ENCODE results near the gene CHD2. TPM values are rescaled to one million over a fixed set of nuclear protein-coding genes. Genes with fewer than 3 reads are reported as not detected.

CHD2 gene
- total RNA-seq, 1 experiment from 2014 or later = 37.3 TPM

GRCh38 chr15:92934716-92935115 lies 34.6 kb downstream of the CHD2 start:
- no peak overlapping the region for H3K27ac ChIP-seq (ENCODE audit: low read length)
- H4K20me1 ChIP-seq (ENCODE audit: insufficient read depth, low read depth, low read length) = no peaks in the 10 kb centered on the region
- peaks cover 19% of the 10 kb centered on the region; the same call in 1 of the 2 replicates for H3K79me2 ChIP-seq (ENCODE audit: low read length)
- no peak overlapping the region for H3K4me3 ChIP-seq (ENCODE audit: low read length)
- H2AFZ ChIP-seq (ENCODE audit: low read length) = no peak overlapping the region
- H3K4me1 ChIP-seq (ENCODE audit: low read length) = no peaks in the 10 kb centered on the region
- H3K9ac ChIP-seq (ENCODE audit: low read length) = no peak overlapping the region
- H3K36me3 ChIP-seq (ENCODE audit: insufficient read depth, low read length) = peaks cover 54% of the 10 kb centered on the region
- no peak overlapping the region for H3K4me2 ChIP-seq (ENCODE audit: low read depth, low read length, poor library complexity, severe bottlenecking)
- no peak for DNase-seq
- H3K9me3 ChIP-seq (ENCODE audit: low read length) = no peaks in the 10 kb centered on the region
- H3K9me2 ChIP-seq (replicated peaks; ENCODE audit: insufficient read depth, low read length) = no peaks in the 10 kb centered on the region
- H3K27me3 ChIP-seq (ENCODE audit: low read length) = no peaks in the 10 kb centered on the region

DNA sequence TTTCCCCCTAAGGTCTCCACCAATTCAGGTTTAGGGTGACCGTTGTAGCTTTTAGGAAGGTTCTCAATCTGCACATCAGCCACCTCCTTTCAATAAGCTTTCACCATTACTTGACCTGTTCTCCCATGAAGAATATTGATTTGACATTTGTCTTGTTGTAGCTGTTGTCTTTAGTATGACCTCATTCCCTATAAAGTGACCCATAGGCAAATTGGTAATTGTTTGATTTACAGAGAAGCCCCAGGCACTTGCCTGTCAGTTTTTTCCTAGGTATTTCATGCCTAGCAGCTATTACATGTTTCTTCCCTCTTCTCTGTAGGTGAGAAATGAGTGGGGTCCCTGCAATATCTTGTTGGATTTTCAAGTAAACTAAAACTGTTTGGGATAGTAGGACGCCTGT lies 36.0 kb downstream of the CHD2 start:
- Histone ChIP-seq H3K27ac (ENCODE audit: low read length) (no peak overlapping the region), H3K27me3 (ENCODE audit: low read length) (no peaks in the 10 kb centered on the region), H3K79me2 (ENCODE audit: low read length) (peaks cover 19% of the 10 kb centered on the region; the same call in 1 of the 2 replicates), H2AFZ (ENCODE audit: low read length) (no peak overlapping the region), H4K20me1 (ENCODE audit: insufficient read depth, low read depth, low read length) (no peaks in the 10 kb centered on the region), H3K36me3 (ENCODE audit: insufficient read depth, low read length) (peaks cover 52% of the 10 kb centered on the region), H3K9ac (ENCODE audit: low read length) (no peak overlapping the region), H3K4me1 (ENCODE audit: low read length) (no peaks in the 10 kb centered on the region), H3K4me3 (ENCODE audit: low read length) (no peak overlapping the region), H3K4me2 (ENCODE audit: low read depth, low read length, poor library complexity, severe bottlenecking) (no peak overlapping the region), H3K9me3 (ENCODE audit: low read length) (no peaks in the 10 kb centered on the region), H3K9me2 (replicated peaks; ENCODE audit: insufficient read depth, low read length) (no peaks in the 10 kb centered on the region)
- DNase-seq = no peak

DNA sequence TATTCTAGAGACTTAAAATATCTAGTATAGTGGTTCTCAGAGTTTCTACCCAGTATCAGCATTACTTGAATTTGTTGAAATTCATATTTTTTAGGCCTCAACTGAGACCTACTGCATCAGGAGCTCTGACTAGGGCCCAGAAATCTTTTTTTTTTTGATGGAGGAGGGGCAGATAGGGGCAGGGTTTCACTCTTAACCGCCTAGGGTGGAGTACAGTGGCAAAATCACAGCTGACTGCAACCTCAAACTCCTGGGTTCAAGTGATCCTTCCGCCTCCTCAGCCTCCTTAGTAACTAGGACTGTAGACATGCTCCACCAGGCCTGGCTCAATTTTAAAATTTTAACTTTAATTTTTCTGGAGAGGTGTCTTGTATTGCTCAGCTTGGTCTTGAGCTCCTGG lies 36.6 kb downstream of the CHD2 start:
- Histone ChIP-seq H3K27me3 (ENCODE audit: low read length) (no peaks in the 10 kb centered on the region), H3K36me3 (ENCODE audit: insufficient read depth, low read length) (peaks cover 54% of the 10 kb centered on the region), H3K4me3 (ENCODE audit: low read length) (no peak overlapping the region), H3K4me2 (ENCODE audit: low read depth, low read length, poor library complexity, severe bottlenecking) (no peak overlapping the region), H3K27ac (ENCODE audit: low read length) (no peak overlapping the region), H3K9ac (ENCODE audit: low read length) (no peak overlapping the region), H3K9me3 (ENCODE audit: low read length) (no peaks in the 10 kb centered on the region), H2AFZ (ENCODE audit: low read length) (no peak overlapping the region), H3K9me2 (replicated peaks; ENCODE audit: insufficient read depth, low read length) (no peaks in the 10 kb centered on the region), H3K79me2 (ENCODE audit: low read length) (peaks cover 19% of the 10 kb centered on the region; the same call in 1 of the 2 replicates), H4K20me1 (ENCODE audit: insufficient read depth, low read depth, low read length) (no peaks in the 10 kb centered on the region), H3K4me1 (ENCODE audit: low read length) (no peaks in the 10 kb centered on the region)
- no peak for DNase-seq

GRCh38 chr15:92937901-92938300 lies 37.8 kb downstream of the CHD2 start:
- Histone ChIP-seq H2AFZ (ENCODE audit: low read length) (no peak overlapping the region), H3K36me3 (ENCODE audit: insufficient read depth, low read length) (peaks cover 66% of the 10 kb centered on the region), H3K9ac (ENCODE audit: low read length) (no peak overlapping the region), H4K20me1 (ENCODE audit: insufficient read depth, low read depth, low read length) (no peaks in the 10 kb centered on the region), H3K27me3 (ENCODE audit: low read length) (no peaks in the 10 kb centered on the region), H3K9me2 (replicated peaks; ENCODE audit: insufficient read depth, low read length) (no peaks in the 10 kb centered on the region), H3K4me2 (ENCODE audit: low read depth, low read length, poor library complexity, severe bottlenecking) (no peak overlapping the region), H3K9me3 (ENCODE audit: low read length) (no peaks in the 10 kb centered on the region), H3K4me1 (ENCODE audit: low read length) (no peaks in the 10 kb centered on the region), H3K4me3 (ENCODE audit: low read length) (no peak overlapping the region), H3K79me2 (ENCODE audit: low read length) (peaks cover 19% of the 10 kb centered on the region; the same call in 1 of the 2 replicates), H3K27ac (ENCODE audit: low read length) (no peak overlapping the region)
- DNase-seq = no peak

DNA sequence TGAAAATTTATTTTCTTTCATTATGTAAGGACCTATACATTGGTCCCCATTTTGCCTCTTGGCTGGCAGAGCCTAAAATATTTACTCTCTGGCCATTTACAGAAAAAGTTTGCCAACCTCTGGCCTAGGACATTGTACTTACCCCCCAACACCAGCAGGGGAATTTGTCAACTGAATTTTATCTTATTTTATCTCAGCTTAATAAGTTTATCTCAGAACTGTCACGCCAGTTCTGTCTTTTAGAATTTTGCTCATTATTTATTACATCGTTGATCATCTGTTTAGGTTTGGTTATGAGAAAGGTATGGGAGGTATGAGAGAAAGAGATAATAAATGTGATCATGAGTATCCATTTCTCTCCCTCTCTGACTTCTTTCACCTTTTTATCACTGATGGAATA lies 38.3 kb downstream of the CHD2 start:
- no peaks in the 10 kb centered on the region for H4K20me1 ChIP-seq (ENCODE audit: insufficient read depth, low read depth, low read length)
- no peak for DNase-seq
- no peaks in the 10 kb centered on the region for H3K9me2 ChIP-seq (replicated peaks; ENCODE audit: insufficient read depth, low read length)
- H2AFZ ChIP-seq (ENCODE audit: low read length) = no peak overlapping the region
- no peaks in the 10 kb centered on the region for H3K4me1 ChIP-seq (ENCODE audit: low read length)
- H3K4me2 ChIP-seq (ENCODE audit: low read depth, low read length, poor library complexity, severe bottlenecking) = no peak overlapping the region
- no peak overlapping the region for H3K9ac ChIP-seq (ENCODE audit: low read length)
- H3K27me3 ChIP-seq (ENCODE audit: low read length) = no peaks in the 10 kb centered on the region
- H3K4me3 ChIP-seq (ENCODE audit: low read length) = no peak overlapping the region
- H3K79me2 ChIP-seq (ENCODE audit: low read length) = peaks cover 16% of the 10 kb centered on the region; the same call in 1 of the 2 replicates
- H3K9me3 ChIP-seq (ENCODE audit: low read length) = no peaks in the 10 kb centered on the region
- H3K36me3 ChIP-seq (ENCODE audit: insufficient read depth, low read length) = peaks cover 71% of the 10 kb centered on the region
- no peak overlapping the region for H3K27ac ChIP-seq (ENCODE audit: low read length)

GRCh38 chr15:92941668-92942067 lies 41.5 kb downstream of the CHD2 start:
- Histone ChIP-seq H3K27ac (ENCODE audit: low read length) (no peak overlapping the region), H3K27me3 (ENCODE audit: low read length) (no peaks in the 10 kb centered on the region), H3K9me3 (ENCODE audit: low read length) (no peaks in the 10 kb centered on the region), H3K36me3 (ENCODE audit: insufficient read depth, low read length) (peaks cover 82% of the 10 kb centered on the region), H3K9me2 (replicated peaks; ENCODE audit: insufficient read depth, low read length) (no peaks in the 10 kb centered on the region), H3K79me2 (ENCODE audit: low read length) (no peaks in the 10 kb centered on the region; the same call in 1 of the 2 replicates), H3K4me3 (ENCODE audit: low read length) (no peak overlapping the region), H3K4me2 (ENCODE audit: low read depth, low read length, poor library complexity, severe bottlenecking) (no peak overlapping the region), H3K9ac (ENCODE audit: low read length) (no peak overlapping the region), H2AFZ (ENCODE audit: low read length) (no peak overlapping the region), H4K20me1 (ENCODE audit: insufficient read depth, low read depth, low read length) (no peaks in the 10 kb centered on the region), H3K4me1 (ENCODE audit: low read length) (no peaks in the 10 kb centered on the region)
- no peak for DNase-seq

DNA sequence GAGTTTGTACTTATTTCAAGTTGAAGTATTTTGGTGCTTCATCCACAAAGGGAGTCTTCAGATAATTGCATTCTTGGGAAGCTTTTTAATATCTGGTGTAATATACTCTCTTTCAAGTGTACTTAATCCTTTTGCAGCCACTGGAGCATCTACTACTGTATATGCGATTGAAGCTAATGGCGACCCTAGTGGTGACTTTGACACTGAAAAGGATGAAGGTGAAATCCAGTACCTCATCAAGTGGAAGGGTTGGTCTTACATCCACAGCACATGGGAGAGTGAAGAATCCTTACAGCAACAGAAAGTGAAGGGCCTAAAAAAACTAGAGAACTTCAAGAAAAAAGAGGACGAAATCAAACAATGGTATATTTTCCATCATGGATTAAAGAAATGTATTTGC lies 42.6 kb downstream of the CHD2 start:
- H4K20me1 ChIP-seq (ENCODE audit: insufficient read depth, low read depth, low read length) = no peaks in the 10 kb centered on the region
- H3K4me1 ChIP-seq (ENCODE audit: low read length) = no peaks in the 10 kb centered on the region
- H2AFZ ChIP-seq (ENCODE audit: low read length) = no peak overlapping the region
- no peak overlapping the region for H3K4me3 ChIP-seq (ENCODE audit: low read length)
- H3K27ac ChIP-seq (ENCODE audit: low read length) = no peak overlapping the region
- peaks cover 86% of the 10 kb centered on the region for H3K36me3 ChIP-seq (ENCODE audit: insufficient read depth, low read length)
- DNase-seq = no peak
- H3K9me2 ChIP-seq (replicated peaks; ENCODE audit: insufficient read depth, low read length) = no peaks in the 10 kb centered on the region
- H3K27me3 ChIP-seq (ENCODE audit: low read length) = no peaks in the 10 kb centered on the region
- no peaks in the 10 kb centered on the region; the same call in 1 of the 2 replicates for H3K79me2 ChIP-seq (ENCODE audit: low read length)
- no peak overlapping the region for H3K9ac ChIP-seq (ENCODE audit: low read length)
- no peak overlapping the region for H3K4me2 ChIP-seq (ENCODE audit: low read depth, low read length, poor library complexity, severe bottlenecking)
- H3K9me3 ChIP-seq (ENCODE audit: low read length) = peaks cover 5% of the 10 kb centered on the region

DNA sequence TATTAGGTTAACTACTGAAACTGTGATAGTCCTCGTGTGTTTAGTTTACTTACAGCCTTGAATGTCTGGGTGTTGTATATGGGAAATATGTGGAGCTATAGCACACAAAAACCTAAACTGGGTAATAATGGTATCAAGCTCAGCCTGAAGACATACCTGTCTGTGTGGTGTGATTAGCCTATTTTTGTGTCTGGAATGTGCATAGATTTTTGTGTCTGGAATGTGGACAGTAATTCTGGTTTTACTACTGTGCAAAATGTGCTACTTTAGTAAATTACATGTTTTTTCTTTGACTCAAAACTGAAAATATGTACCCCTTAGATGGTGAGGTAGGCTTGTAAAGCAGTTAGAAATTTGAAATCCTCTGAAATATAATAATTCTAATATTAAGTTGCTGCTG lies 43.5 kb downstream of the CHD2 start:
- H3K79me2 ChIP-seq (ENCODE audit: low read length) = no peaks in the 10 kb centered on the region; the same call in 1 of the 2 replicates
- H3K36me3 ChIP-seq (ENCODE audit: insufficient read depth, low read length) = peaks cover 88% of the 10 kb centered on the region
- H3K4me1 ChIP-seq (ENCODE audit: low read length) = no peaks in the 10 kb centered on the region
- H3K4me2 ChIP-seq (ENCODE audit: low read depth, low read length, poor library complexity, severe bottlenecking) = no peak overlapping the region
- H3K9me3 ChIP-seq (ENCODE audit: low read length) = peaks cover 11% of the 10 kb centered on the region
- H3K27me3 ChIP-seq (ENCODE audit: low read length) = no peaks in the 10 kb centered on the region
- H3K27ac ChIP-seq (ENCODE audit: low read length) = no peak overlapping the region
- H3K9me2 ChIP-seq (replicated peaks; ENCODE audit: insufficient read depth, low read length) = no peaks in the 10 kb centered on the region
- no peak overlapping the region for H2AFZ ChIP-seq (ENCODE audit: low read length)
- H3K9ac ChIP-seq (ENCODE audit: low read length) = no peak overlapping the region
- no peak overlapping the region for H3K4me3 ChIP-seq (ENCODE audit: low read length)
- no peaks in the 10 kb centered on the region for H4K20me1 ChIP-seq (ENCODE audit: insufficient read depth, low read depth, low read length)
- DNase-seq = no peak

Data from Karpas-422 (cell line).